Thyroid gland (tissue), 4 donors: ENCODE measurements around the gene VSIG10.

Source experiments
- CTCF ChIP-seq, 6 experiments: fragments of 200-600 bp in 3 of 6; fragments of 450-650 bp in 3 of 6; sonication (generic) in 3 of 6; IDR thresholded peaks; one replicate each; pipeline ENCODE4 v1.5.1; 2016 to 2019; ENCODE audit warnings: antibody characterized with exemption in 6 of 6, mild to moderate bottlenecking in 2 of 6, inconsistent platforms in 1 of 6, moderate library complexity in 1 of 6
- POLR2A ChIP-seq, 2 donors: fragments of 450-650 bp; IDR thresholded peaks; one replicate each; pipeline ENCODE4 v1.6.1; 2017; ENCODE audit warnings: antibody characterized with exemption in 2 of 2, mild to moderate bottlenecking in 2 of 2, moderate library complexity in 1 of 2

- TF ChIP-seq CTCF (IDR thresholded peaks at IDR 0.05) (no peak), POLR2A (IDR thresholded peaks at IDR 0.05) (no peak)
Measured at GRCh38 chr12:118058881-118059280, 44.9 kb downstream of the VSIG10 start.
